ENCODE data around the gene BAIAP2. TPM values are rescaled to one million over a fixed set of nuclear protein-coding genes. Genes with fewer than 3 reads are reported as not detected.

Gene BAIAP2
- total RNA-seq, 4 donors from 2014 or later: 7.3 to 36.1 (median 15.4) TPM

DNA sequence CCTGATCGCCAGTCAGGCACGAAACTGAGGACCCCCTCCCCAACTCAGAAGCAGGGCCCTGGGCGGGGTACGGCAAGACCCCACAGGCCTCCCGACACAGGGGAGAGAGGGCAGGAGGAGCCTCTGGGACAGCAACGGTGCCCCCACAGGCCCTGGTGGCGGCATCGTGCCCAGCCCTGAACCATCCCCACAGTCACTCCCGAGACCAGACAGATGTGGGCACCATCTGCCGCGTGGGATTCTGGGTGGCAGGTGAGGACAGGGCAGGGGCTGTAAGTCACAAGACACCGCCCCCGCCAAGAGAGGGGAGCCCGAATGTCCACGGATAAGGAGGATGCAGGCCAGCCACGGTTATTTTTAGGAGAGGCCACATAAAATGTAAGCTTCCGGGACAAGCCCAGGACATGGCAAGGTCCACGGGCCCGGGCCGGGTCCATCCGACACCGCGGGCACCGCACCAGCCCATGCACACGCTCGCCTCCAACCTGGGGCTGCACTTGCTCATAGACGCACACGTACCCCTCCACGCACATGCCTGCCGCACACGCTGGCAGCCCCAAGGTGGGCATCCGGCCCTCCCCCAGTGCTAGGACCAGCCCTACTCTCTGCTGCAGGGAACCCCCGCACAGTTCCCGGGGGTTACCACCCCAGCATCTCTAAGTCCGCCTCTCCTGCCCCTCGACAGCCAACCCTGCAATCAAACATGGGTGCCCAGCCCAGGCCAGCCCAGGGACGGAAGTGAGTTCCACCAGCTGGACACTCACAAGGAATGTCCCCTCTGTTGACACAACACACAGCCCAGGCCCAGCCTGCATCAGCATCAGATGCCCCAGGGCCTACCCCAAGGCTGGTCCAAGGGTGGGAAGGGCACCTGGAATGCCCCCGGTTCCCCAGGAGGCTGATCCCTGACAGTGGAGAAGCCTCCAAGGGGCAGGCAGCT, 122.2 kb downstream of the BAIAP2 start:
- H3K36me3 ChIP-seq: no peaks in the 10 kb centered on the region
- no peak for ATAC-seq
- TF ChIP-seq POLR2A (IDR thresholded peaks at IDR 0.05): no peak
- TF ChIP-seq CTCF (IDR thresholded peaks at IDR 0.05 in 4 of 5, conservative IDR thresholded peaks at IDR 0.05 in 1 of 5): no peak
- H3K27ac ChIP-seq: no peak overlapping the region
- H3K4me3 ChIP-seq: no peak overlapping the region
- peaks cover 0 to 3% (median 0%) of the 10 kb centered on the region in 3 donors for H3K27me3 ChIP-seq
- DNase-seq: no peak
- H3K9me3 ChIP-seq: no peaks in the 10 kb centered on the region
- intact Hi-C loops (cut with DNase I; ENCODE audit: low total_unique reads): no loop called here
- no peaks in the 10 kb centered on the region for H3K4me1 ChIP-seq
- in situ Hi-C loops (cut with MboI; ENCODE audit: low sequenced_read_pairs in 4 of 4): no loop called here

GRCh38 chr17:81157848-81158687, 123.1 kb downstream of the BAIAP2 start:
- Histone ChIP-seq H3K4me3 (no peak overlapping the region), H3K27me3 (peaks cover 0 to 3% (median 0%) of the 10 kb centered on the region in 3 donors), H3K27ac (no peak overlapping the region), H3K9me3 (no peaks in the 10 kb centered on the region), H3K4me1 (no peaks in the 10 kb centered on the region), H3K36me3 (no peaks in the 10 kb centered on the region)
- in situ Hi-C loops (cut with MboI; ENCODE audit: low sequenced_read_pairs in 4 of 4): no loop called here
- intact Hi-C loops (cut with DNase I; ENCODE audit: low total_unique reads): no loop called here
- TF ChIP-seq CTCF (IDR thresholded peaks at IDR 0.05 in 4 of 5, conservative IDR thresholded peaks at IDR 0.05 in 1 of 5) (no peak), POLR2A (IDR thresholded peaks at IDR 0.05) (no peak)
- no peak for DNase-seq
- no peak for ATAC-seq

DNA sequence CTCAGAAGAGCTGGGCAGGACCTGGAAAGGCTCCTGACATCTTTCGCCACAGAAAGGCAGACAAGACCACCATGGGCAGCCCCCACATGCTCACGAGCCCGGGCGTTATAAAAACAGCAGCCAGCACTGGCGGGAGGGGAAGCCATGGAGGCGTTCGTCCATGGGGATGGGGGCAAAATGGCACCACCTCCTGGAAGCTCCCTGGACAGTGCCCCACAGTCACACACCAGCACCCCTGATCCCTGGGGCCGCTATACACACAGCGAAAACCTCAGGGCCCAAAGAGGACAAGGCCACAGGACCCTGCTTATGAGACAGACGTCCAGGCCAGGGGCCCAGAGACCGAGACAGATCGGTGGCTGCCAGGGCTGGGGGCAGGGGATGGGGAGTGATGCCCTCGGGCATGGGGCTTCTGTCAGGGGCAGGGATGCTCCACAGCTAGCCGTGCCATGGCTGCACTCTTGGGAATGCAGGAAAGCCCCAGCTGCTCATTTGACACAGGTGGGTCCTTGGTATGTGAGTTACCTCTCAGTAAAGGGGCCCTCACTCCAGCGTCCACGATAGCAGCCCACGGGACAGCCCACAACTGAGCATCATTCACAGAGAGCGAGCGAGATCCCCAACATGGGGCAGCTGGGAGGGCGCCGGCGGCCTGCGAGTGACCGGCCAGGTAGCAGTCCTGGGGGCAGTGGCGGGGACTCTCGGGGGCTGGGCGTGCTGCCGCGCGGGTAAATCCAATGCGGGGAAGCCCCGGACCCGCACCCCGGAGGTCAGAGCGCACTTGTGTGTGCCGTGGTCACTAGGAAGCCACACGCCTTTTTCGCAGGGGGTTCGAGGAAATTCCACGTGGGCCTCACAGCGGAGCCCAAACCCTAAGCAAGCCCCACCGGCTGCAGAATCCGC, 124.0 kb downstream of the BAIAP2 start:
- intact Hi-C loops (cut with DNase I; ENCODE audit: low total_unique reads): no loop called here
- ATAC-seq (no peak), DNase-seq (no peak)
- H3K4me1 ChIP-seq: no peaks in the 10 kb centered on the region
- TF ChIP-seq CTCF (IDR thresholded peaks at IDR 0.05 in 4 of 5, conservative IDR thresholded peaks at IDR 0.05 in 1 of 5): no peak
- TF ChIP-seq POLR2A (IDR thresholded peaks at IDR 0.05): no peak
- no peaks in the 10 kb centered on the region for H3K36me3 ChIP-seq
- H3K27ac ChIP-seq: no peak overlapping the region
- peak overlapping the region in 1 of 4 donors; percentile 43 for H3K4me3 ChIP-seq
- H3K27me3 ChIP-seq: peaks cover 0 to 6% (median 3%) of the 10 kb centered on the region in 3 donors
- in situ Hi-C loops (cut with MboI; ENCODE audit: low sequenced_read_pairs in 4 of 4): no loop called here
- no peaks in the 10 kb centered on the region for H3K9me3 ChIP-seq

- no peaks in the 10 kb centered on the region for H3K9me3 ChIP-seq
- ATAC-seq: no peak
- H3K27ac ChIP-seq: peak overlapping the region in 2 of 4 donors; percentile 47 to 48
- no peaks in the 10 kb centered on the region for H3K4me1 ChIP-seq
- in situ Hi-C loops (cut with MboI; ENCODE audit: low sequenced_read_pairs in 4 of 4) (no loop called here), intact Hi-C loops (cut with DNase I; ENCODE audit: low total_unique reads) (no loop called here)
- TF ChIP-seq POLR2A (IDR thresholded peaks at IDR 0.05): no peak
- no peak for TF ChIP-seq CTCF (IDR thresholded peaks at IDR 0.05 in 4 of 5, conservative IDR thresholded peaks at IDR 0.05 in 1 of 5)
- DNase-seq: no peak
- H3K36me3 ChIP-seq: no peaks in the 10 kb centered on the region
- H3K4me3 ChIP-seq: peak overlapping the region in 3 of 4 donors; percentile 13 to 43 (median 20)
- H3K27me3 ChIP-seq: peaks cover under 1 to 11% (median 4%) of the 10 kb centered on the region in 3 donors
These were observed 124.8 kb downstream of the BAIAP2 start for GRCh38 chr17:81159611-81160265.

Measured in gastrocnemius medialis (tissue), 4 donors.